Neural cell (in vitro differentiated cells): ENCODE data around the gene PCBD1. TPM values are rescaled to one million over a fixed set of nuclear protein-coding genes. Genes with fewer than 3 reads are reported as not detected.

ENCODE experiments used
- H2AFZ ChIP-seq: fragments of 200-600, 300-800 bp; sonication (generic), shearing (Covaris generic); 2 replicates; pipeline ENCODE4 v1.6.0; 2014; ENCODE audit warnings: low read depth, mild to moderate bottlenecking, antibody characterized with exemption, low read length, moderate library complexity
- H3F3A ChIP-seq: fragments of 200-600 bp; shearing (Covaris generic); 2 replicates; pipeline ENCODE4 v1.6.1; 2016; ENCODE audit warnings: mild to moderate bottlenecking, moderate library complexity, mixed read lengths, antibody characterized with exemption, low read length; ENCODE audit not compliant: insufficient read depth, poor library complexity, severe bottlenecking
- H3K27ac ChIP-seq: fragments of 200-600, 300-800 bp; sonication (generic), shearing (Covaris generic); 2 replicates; pipeline ENCODE4 v1.5.1; 2014; ENCODE audit warnings: mild to moderate bottlenecking, low read length, moderate library complexity
- H3K27me3 ChIP-seq: fragments of 300-800, 200-600 bp; sonication (generic), shearing (Covaris generic); 2 replicates; pipeline ENCODE4 v1.6.0; 2014; ENCODE audit warnings: mild to moderate bottlenecking, low read depth, low read length, moderate library complexity; ENCODE audit not compliant: insufficient read depth
- H3K36me3 ChIP-seq: fragments of 300-800, 200-600 bp; sonication (generic), shearing (Covaris generic); 2 replicates; pipeline ENCODE4 v1.5.1; 2014; ENCODE audit warnings: mild to moderate bottlenecking, antibody characterized with exemption, low read length, moderate library complexity; ENCODE audit not compliant: insufficient read depth
- H3K4me2 ChIP-seq: fragments of 300-800, 200-600 bp; sonication (generic), shearing (Covaris generic); 2 replicates; pipeline ENCODE4 v1.6.0; 2014; ENCODE audit warnings: mild to moderate bottlenecking, low read length
- H3K4me3 ChIP-seq: fragments of 300-800, 200-600 bp; sonication (generic), shearing (Covaris generic); 2 replicates; pipeline ENCODE4 v1.5.1; 2014; ENCODE audit warnings: mild to moderate bottlenecking, low read length, moderate library complexity
- H3K79me2 ChIP-seq: fragments of 200-600 bp; shearing (Covaris generic); replicated peaks from 2 replicates; pipeline ENCODE4 v1.6.0; 2014; ENCODE audit warnings: mild to moderate bottlenecking, low read length, moderate library complexity; ENCODE audit not compliant: insufficient read depth
- H3K9ac ChIP-seq: fragments of 300-800, 200-600 bp; sonication (generic), shearing (Covaris generic); 2 replicates; pipeline ENCODE4 v1.6.1; 2016; ENCODE audit warnings: mild to moderate bottlenecking, low read length, mixed read lengths
- H3K9me2 ChIP-seq: fragments of 200-600 bp; shearing (Covaris generic); 2 replicates; pipeline ENCODE4 v1.6.1; 2016; ENCODE audit warnings: mild to moderate bottlenecking, low read length, mixed read lengths; ENCODE audit not compliant: insufficient read depth
- H3K9me3 ChIP-seq: fragments of 200-600, 300-800 bp; sonication (generic), shearing (Covaris generic); 2 replicates; pipeline ENCODE4 v1.6.1; 2016; ENCODE audit warnings: mild to moderate bottlenecking, mixed run types, low read length, moderate library complexity, mixed read lengths
- H4K20me1 ChIP-seq: fragments of 200-600 bp; shearing (Covaris generic); 2 replicates; pipeline ENCODE4 v1.6.1; 2016; ENCODE audit warnings: mild to moderate bottlenecking, mixed run types; ENCODE audit not compliant: insufficient read depth
- CTCF ChIP-seq: fragments of 450-650 bp; IDR thresholded peaks from 2 replicates; pipeline ENCODE4 v1.5.1; 2014; ENCODE audit warnings: antibody characterized with exemption, mild to moderate bottlenecking, moderate library complexity; ENCODE audit not compliant: poor library complexity, severe bottlenecking
- EP300 ChIP-seq: fragments of 450-650 bp; conservative IDR thresholded peaks from 2 replicates; pipeline ENCODE4 v1.6.1; 2014; ENCODE audit warnings: antibody characterized with exemption, mild to moderate bottlenecking, moderate library complexity; ENCODE audit not compliant: poor library complexity, severe bottlenecking
- EZH2 ChIP-seq: fragments of 200-600, 300-800 bp; shearing (Covaris generic), sonication (generic); IDR thresholded peaks from 2 replicates; pipeline ENCODE4 v1.6.1; 2014; ENCODE audit warnings: antibody characterized with exemption, low read length, borderline replicate concordance, mild to moderate bottlenecking; ENCODE audit not compliant: insufficient read depth, poor library complexity, severe bottlenecking
- MXI1 ChIP-seq: fragments of 450-650 bp; conservative IDR thresholded peaks from 2 replicates; pipeline ENCODE4 v1.6.1; 2014; ENCODE audit warnings: antibody characterized with exemption, mild to moderate bottlenecking; ENCODE audit not compliant: poor library complexity, severe bottlenecking
- POLR2AphosphoS5 ChIP-seq: IDR thresholded peaks from 2 replicates; pipeline ENCODE4 v1.6.1; 2012
- RAD21 ChIP-seq: fragments of 450-650 bp; conservative IDR thresholded peaks from 2 replicates; pipeline ENCODE4 v1.6.1; 2014; ENCODE audit warnings: antibody characterized with exemption, mild to moderate bottlenecking, moderate library complexity
- REST ChIP-seq: IDR thresholded peaks from 2 replicates; pipeline ENCODE4 v1.6.1; 2012; ENCODE audit warnings: borderline replicate concordance
- SMC3 ChIP-seq: fragments of 450-650 bp; conservative IDR thresholded peaks from 2 replicates; pipeline ENCODE4 v1.6.1; 2014; ENCODE audit warnings: antibody characterized with exemption, mild to moderate bottlenecking, moderate library complexity; ENCODE audit not compliant: poor library complexity
- TAF1 ChIP-seq: IDR thresholded peaks from 2 replicates; pipeline ENCODE4 v1.6.1; 2012; ENCODE audit warnings: low read depth
- polyA plus RNA-seq: library from polyadenylated mRNA; depleted of rRNA; stranded (reverse); fragments of >200 nt; gene quantifications from 2 replicates; pipeline ENCODE4 v1.2.3, GENCODE V29; 2014

PCBD1 gene
- polyA plus RNA-seq, 1 donor from 2014 or later = 15.8 TPM

- H3K4me3 ChIP-seq = no peak overlapping the region
- TF ChIP-seq EZH2 (no peak), EP300 (no peak), MXI1 (no peak), TAF1 (no peak), SMC3 (no peak), CTCF (no peak), RAD21 (no peak), POLR2AphosphoS5 (no peak), REST (no peak)
- no peaks in the 10 kb centered on the region for H3K27me3 ChIP-seq
- H3K27ac ChIP-seq = no peak overlapping the region
- no peak overlapping the region for H3K9ac ChIP-seq
- H3K4me2 ChIP-seq = no peak overlapping the region
- peaks cover 5% of the 10 kb centered on the region for H3K79me2 ChIP-seq
- no peaks in the 10 kb centered on the region for H3K9me2 ChIP-seq
- H3K9me3 ChIP-seq = no peaks in the 10 kb centered on the region
- no peaks in the 10 kb centered on the region for H4K20me1 ChIP-seq
- no peak overlapping the region for H2AFZ ChIP-seq
- H3F3A ChIP-seq = no peaks in the 10 kb centered on the region
- H3K36me3 ChIP-seq = peaks cover 9% of the 10 kb centered on the region
Measured at GRCh38 chr10:70843776-70844489, 44.4 kb downstream of the PCBD1 start.

GRCh38 chr10:70843333-70843732 lies 45.0 kb downstream of the PCBD1 start:
- peaks cover 5% of the 10 kb centered on the region for H3K79me2 ChIP-seq
- H3K4me2 ChIP-seq = no peak overlapping the region
- TF ChIP-seq REST = no peak
- TF ChIP-seq MXI1 = no peak
- TF ChIP-seq EZH2 = no peak
- TF ChIP-seq TAF1 = no peak
- TF ChIP-seq POLR2AphosphoS5 = no peak
- TF ChIP-seq EP300 = no peak
- TF ChIP-seq RAD21 = no peak
- TF ChIP-seq SMC3 = no peak
- no peak for TF ChIP-seq CTCF
- H3K4me3 ChIP-seq = no peak overlapping the region
- H3K9me3 ChIP-seq = no peaks in the 10 kb centered on the region
- H3F3A ChIP-seq = no peaks in the 10 kb centered on the region
- H4K20me1 ChIP-seq = no peaks in the 10 kb centered on the region
- H2AFZ ChIP-seq = no peak overlapping the region
- peaks cover 9% of the 10 kb centered on the region for H3K36me3 ChIP-seq
- no peak overlapping the region for H3K27ac ChIP-seq
- no peaks in the 10 kb centered on the region for H3K27me3 ChIP-seq
- no peaks in the 10 kb centered on the region for H3K9me2 ChIP-seq
- no peak overlapping the region for H3K9ac ChIP-seq
